NCI-H2029 treated with DMSO at 0.1 percent for 48 hours (cell line): ENCODE data around the gene TARM1.
"Not testable (repeated sequence)": the region's sequence is repeated elsewhere in the genome, so short reads cannot be mapped to it uniquely, and the experiment has no call there.

Source experiments
- DNase-seq: peaks from one replicate; lab custom pipeline; 2025; lab: John Stamatoyannopoulos, UW

The TARM1 gene

DNA sequence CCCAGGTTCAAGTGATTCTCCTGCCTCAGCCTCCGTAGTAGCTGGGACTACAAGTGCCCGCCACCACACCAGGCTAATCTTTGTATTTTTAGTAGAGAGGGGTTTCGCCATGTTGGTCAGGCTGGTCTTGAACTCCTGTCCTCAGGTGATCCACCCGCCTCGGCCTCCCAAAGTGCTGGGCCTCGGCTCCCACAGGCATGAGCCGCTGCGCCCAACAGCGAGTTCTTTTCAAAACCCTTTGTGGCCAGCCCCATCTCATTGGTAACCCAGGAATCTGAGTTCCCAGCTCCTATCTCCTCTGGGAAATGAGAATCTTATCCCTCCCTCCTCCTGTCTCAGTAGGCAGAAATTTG, 18.7 kb upstream of the TARM1 start:
- DNase-seq: not testable (repeated sequence)

DNA sequence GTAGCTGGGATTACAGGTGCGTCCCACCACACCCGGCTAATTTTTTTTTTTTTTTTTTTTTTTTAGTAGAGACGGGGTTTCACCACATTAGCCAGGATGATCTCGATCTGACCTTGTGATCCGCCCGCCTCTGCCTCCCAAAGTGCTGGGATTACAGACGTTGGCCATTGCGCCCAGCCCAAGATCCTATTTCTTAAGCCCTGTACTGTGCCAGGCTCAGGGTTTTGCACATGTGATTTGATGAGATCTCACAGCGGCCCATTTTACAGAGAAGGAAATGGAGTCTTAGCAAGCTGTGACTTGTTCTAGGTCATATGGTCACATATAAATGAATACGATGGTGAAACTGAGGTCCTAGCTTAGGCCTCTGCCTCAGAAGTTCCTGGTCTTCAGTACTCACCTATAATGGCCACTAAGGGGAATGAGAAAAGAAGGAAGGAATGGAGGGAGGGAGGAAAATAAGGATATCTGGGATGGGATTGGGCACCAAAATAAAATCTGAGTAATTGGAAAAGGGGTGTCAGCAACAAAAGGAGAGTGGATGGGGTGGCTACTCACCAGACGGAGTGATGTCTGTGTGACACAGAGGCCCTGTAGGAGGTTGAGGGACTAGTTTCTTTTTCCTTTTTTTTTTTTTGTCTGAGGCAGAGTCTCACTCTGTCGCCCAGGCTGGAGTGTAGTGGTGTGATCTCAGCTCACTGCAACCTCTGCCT, 18.2 kb upstream of the TARM1 start:
- DNase-seq: no peak

DNA sequence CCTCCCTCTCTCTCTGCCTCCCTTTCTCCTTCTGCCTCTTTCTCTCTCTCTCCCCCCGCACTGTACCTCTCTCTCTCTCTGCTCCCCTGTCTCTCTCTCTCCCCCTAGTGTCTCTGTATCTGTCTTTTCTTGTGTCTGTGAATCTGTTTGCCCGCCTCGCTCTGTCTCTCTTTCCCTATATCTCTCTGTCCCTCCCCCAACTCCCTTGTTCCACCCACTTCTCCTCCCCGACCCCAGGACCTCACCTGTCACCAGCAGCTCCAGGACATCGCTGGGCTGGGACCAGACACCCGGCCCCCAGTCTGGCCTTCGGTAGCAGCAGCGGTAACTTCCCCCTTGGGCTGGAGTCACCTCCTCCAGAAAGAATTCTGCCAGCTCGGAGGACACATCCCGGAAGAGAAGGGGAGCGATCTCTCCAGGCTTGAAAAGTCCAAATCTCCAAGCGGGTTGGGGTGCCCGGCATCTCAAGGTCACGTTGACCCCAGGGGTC, 15.5 kb upstream of the TARM1 start:
- DNase-seq: no peak

DNA sequence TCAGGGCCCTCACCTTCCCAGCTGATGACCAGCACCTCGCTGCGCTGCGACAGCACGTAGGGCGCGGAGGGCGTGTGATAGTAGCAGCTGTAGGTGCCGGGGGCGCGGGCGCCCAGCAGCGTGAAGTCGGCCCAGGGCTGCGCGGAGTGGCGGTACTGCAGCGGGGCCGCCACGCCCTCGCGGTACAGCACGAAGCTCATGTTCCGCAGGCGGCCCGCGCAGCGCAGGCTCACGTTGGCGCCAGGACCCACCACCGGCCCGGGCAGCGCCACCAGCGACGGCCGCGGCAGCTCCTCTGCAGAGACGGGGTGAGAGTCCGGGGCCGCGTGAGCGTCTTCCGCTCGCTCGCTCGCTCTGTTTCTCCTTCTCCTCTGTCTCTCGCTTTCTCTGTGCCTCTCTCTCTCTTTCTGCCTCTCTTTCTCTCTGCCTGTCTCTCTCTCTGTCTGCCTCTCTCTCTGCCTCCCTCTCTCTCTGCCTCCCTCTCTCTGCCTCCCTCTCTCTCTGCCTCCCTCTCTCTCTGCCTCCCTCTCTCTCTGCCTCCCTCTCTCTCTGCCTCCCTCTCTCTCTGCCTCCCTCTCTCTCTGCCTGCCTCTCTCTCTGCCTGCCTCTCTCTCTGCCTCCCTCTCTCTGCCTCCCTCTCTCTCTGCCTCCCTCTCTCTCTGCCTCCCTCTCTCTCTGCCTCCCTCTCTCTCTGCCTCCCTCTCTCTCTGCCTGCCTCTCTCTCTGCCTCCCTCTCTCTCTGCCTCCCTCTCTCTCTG, 14.9 kb upstream of the TARM1 start:
- DNase-seq: not testable (repeated sequence)

DNA sequence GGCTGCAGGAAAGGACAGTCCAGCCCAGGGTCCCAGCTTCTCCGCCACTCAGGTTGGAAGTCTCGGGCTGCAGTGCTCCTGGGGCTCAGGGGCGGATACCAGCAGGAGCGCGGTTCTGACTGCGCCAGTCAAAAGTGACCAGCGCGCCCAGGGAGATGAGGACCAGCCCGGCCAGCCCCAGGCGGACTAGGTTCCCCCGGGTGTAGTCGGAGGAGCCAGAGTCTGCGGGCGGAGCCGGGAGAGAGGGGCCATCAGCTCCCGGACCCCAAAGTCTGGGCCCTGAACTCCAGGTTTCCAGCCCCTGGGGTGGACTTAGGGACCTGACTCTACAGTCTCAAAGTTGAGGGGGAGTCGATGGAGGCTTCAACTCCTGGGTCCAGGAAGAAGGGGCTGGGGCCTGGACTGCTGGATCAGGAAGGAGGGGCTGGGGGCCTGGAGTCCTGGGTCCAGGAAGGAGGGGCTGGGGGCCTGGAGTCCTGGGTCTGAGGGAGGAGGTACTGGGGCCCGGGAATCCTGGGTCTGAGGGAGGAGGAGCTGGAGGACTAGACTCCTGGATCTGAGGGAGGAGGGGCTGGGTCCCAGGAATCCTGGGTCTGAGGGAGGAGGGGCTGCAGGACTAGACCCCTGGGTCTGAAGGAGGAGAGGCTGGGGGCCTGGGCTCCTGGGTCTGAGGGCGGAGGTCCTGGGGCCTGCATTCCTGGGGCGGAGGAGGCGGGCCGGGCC, 14.1 kb upstream of the TARM1 start:
- DNase-seq: no peak

DNA sequence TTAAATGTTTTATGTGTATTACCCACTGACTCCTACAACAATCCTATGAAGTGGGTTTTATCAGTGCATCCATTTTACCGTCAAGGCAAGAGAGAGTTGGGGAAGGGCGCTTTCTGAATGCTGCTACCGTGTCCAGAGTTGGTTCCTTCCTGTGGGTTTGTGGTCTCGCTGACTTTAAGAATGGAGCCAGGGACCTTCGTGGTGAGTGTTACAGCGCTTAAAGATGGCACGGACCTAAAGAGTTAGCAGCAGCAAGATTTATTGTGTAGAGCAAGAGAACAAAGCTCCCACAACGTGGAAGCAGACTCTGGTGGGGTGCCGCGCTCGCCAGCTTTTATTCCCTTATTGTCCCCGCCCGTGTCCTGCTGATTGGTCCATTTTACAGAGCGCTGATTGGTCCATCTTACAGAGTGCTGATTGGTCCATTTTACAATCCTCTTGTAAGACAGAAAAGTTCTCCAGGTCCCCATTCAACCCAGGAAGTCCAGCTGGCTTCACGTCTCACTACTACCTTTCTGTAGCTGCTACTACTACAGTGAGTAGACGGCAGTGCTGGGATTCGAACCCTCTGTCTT, 13.3 kb upstream of the TARM1 start:
- DNase-seq: no peak

DNA sequence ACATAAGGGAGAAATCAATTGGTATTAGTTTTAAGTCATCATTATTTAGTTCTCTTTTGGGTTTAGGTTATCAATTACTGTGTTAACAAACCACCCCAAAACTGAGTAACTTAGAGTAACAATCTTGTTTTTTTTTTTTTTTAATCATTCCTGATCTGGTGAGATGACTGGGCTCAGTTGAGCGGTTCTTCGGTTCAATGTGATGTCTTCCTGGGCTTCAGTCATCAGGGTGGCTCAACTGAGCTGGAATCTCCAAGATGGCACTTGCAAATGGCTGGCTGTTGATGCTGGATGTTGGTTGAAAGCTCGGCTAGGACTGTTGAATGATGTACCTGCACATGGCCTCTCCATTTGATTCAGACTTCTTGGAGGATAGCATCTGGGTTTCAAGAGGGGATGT, 3.2 kb upstream of the TARM1 start:
- DNase-seq: no peak

DNA sequence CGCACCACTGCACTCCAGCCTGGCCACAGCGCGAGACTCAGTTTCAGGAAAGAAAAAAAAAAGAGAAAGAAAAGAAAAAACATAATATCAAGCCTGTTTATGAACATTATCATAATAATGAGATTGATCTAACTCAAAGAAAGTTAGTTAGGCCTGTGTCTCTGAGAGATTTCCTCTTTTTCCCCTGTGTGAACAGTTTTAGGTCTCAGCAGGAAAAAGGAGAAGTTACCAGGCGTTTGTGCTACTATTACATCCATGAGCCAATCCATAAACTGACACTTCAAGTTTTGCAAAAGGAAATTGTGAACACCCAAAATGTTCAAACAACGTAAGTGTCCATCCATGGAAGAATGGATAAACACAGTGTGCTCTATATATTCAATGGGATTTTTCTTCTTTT, 3.8 kb downstream of the TARM1 start:
- DNase-seq: no peak

DNA sequence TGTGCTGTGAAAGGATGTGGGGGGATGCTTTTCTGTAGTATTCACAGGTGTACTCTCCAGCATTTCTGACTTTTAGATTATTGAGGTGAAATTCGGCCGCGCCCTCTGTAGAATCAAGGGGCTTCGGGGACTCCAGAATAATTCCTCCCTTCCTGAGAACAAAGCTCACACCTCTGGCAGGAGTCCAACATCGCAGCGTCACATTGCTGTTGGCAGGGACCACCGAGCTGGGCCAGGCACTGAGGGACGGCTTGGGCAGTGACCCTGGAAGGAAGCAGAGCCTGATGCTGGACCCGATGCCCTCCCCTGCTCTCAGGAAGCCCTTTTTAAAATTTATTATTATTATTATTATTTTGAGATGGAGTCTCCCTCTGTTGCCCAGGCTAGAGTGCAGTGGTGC, 6.3 kb downstream of the TARM1 start:
- no peak for DNase-seq

DNA sequence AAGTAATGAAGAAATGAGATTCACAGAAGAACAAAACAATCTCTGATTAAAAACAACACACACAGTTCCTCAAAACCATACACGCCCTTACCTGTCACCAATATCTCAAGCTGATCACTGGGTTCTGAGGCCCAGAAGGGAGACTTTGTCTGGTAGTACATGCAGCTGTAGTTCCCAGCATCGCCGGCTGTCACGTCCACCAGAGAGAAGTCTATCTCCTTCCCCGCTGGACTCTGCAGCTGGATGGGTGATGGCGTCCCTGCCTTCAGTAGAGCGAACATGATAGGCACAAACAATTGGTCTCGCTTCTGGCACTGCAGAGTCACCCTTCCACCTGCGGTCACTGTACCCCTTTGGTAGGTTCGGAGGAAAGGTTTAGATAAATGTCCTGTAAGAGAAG, 7.3 kb downstream of the TARM1 start:
- no peak for DNase-seq

DNA sequence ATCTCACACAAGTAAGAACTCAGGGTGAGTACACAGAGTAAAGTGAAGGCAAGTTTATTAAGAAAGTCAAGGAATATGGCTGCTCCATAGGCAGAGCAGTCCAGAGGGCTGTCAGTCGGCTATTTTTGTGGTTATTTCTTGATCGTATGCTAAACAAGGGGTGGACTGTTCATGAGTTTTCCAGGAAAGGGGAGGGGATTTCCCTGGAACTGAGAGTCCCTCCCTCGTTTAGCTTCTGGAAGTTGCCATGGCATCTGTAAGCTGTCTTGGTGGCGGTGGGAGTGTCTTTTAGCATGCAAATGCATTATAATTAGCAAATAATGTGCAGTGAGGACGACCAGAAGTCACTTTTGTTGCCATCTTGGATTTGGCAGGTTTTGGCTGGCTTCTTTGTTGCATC, 11.7 kb downstream of the TARM1 start:
- DNase-seq: no peak

DNA sequence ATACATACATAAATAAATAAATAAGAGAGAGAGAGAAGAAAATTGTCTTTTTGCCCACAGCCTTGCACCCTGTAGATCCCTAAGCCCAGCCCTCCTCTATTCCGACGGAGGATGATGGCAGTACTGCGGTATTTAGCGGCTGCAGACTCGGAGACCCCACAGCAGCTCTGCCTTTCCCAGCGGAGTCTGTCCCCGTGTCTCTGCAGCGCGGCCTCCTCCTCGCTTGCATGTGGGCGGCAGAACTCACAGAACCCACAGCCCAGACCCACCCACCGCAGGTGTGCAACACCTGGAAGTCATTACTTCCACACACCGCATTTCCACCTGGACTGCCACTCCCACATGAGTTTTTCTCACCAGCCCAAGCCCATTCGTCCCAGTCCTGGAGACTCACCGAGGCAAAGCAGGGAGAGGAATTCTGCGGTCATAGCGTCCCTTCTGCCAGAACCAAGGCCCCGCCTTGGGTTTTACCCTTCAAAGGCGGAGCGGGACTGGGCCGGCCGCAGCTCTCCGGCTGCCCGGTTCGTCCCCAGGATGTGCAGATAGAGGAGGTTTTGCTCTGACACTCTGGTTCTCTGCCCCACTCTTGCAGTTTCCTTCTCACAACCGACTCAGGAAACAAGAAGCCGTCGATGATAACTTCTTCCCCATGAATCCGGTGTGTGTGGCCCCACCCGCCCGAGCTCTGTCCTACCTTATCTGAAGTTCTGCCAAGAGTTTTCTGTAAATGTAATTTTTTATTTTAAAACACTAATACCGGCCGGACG, 17.6 kb downstream of the TARM1 start, which contains the start of gene VSTM1:
Gene VSTM1, minus strand, starts transcription at position 548 of the 767 bp plus-strand sequence. Its CDS starts 120 bp downstream, at position 428.
- no peak for DNase-seq

DNA sequence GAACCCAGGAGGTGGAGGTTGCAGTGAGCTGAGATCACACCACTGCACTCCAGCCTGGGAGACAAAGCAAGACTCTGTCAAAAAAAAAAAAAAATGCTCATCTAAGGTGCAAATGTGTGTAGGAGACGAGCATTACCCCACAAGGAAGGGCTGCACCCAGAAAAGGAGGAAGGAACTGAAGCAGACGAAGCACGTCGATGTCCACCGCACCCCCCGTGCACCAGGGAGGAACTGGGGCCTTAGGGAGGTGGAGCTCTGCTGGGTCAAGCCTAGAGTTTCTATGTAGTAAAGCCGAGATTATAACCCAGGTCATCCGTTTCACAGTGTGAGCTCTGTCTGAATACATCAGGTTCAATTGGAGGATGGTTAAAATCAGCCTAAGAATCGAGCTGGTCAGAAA, 18.5 kb downstream of the TARM1 start:
- DNase-seq: no peak

DNA sequence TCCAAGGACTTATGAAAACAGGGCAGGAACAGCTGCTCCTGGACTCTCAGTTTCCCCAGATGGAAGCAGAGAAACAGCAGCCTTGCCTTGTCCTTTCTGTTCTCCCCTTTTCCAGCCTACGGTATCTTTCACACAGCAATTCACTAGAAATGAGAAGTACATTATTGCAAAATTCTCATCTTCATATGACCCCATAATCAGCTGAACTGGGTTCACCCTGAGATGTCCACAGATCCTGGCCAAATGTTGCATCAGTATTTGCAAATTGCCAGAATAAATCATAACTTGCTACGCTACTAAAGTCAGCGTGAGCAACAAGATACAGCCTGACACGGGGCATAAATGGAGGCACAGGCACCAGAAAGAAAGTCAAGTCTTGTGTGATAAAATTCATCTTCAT, 33.5 kb downstream of the TARM1 start:
- DNase-seq: no peak

DNA sequence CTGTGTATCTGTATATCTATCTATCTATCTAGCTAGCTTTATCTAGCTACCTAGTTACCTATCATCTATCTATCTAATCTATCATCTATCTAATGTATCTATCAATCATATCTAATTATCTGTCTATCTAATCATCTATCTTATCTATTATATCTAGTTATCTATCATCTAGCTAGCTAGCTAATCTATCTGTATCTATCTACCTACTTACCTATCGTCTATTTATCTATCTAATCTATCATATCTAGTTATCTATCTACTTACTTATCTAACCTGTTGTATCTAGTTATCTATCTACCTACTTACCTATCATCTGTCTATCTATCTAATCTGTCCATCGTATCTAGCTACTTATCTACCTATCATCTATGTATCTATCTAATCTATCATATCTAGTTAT, 35.4 kb downstream of the TARM1 start:
- DNase-seq: no peak

DNA sequence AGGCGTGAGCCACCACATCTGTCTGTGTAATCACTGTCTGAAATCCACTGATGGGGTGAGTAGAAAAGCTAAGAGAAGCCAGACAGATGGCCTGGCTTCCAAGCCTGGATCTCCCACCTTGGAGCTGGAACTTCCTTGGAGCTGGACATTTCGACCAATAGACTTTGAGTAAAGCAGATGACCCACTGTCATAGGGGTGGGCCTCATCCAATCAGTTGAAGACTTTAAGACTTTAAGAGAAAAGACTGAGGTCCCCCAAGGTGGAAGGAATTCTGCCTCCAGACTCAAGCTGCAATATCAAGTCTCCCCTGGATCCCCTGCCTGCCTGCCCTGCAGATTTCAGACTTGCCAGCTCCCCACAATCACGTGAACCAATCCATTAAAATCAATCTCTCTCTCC, 38.2 kb downstream of the TARM1 start:
- DNase-seq: no peak

DNA sequence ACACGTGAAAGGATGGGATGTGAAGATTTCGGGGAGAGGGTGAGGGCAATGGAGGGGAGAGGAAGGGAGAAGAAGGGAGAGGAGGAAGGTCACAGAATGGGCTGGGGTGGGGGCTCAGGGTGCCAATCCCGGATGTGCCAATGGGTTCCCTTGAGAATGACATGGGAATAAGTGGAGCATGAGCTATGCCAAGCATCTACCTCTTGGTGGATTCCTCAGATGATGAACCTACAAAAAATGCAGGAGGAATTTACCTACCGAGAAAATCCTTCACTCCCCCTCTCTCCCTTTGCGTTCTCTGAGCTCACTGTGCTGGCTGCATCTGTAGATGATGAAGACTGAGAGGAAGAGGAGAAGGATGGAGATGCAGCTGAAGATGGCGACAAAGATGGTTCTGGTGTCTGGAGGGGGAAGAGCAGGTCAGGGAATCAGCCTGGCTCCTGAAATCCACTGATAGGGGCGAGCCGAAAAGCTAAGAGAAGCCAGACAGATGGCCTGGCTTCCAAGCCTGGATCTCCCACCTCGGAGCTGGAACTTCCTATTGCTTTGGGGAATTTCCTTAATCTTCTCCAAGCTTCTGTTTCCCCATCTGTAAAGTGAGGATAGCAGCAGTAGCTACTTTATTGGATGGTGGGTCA, 39.1 kb downstream of the TARM1 start:
- DNase-seq: no peak

DNA sequence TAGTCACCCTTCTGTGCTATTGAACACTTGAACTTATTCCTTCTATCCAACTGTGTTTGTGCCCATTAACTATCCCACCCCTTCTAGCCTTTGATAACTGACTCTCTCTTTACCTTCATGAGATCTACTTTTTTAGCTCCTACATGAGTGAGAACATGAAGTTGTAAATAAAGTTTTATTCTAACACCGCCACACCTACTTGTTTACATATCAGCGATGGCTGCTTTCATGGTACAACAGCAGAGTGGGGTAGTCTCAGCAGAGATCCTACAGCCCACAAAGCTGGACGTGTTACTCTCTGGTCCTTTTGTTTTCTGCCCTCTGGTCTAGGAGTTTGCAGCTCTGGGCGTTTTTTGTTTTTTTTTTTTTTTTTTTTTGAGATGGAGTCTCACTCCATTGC, 41.2 kb downstream of the TARM1 start:
- DNase-seq: no peak

DNA sequence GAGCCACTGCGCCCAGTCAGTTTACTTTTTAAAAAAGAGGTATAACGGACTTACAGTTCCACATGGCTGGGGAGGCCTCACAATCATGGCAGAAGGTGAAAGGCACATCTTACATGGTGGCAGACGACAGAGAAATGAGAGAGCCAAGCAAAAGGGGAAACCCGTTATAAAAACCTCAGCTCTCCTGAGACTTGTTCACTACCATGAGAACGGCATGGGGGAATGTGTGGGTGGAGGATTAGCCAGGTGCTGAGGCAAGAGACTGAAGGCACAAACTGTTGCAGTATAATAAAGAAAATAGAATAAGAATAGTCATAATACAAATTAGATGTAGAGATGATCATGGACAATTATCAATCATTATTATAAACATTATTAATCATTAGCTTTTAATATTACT, 44.6 kb downstream of the TARM1 start:
- not testable (repeated sequence) for DNase-seq

DNA sequence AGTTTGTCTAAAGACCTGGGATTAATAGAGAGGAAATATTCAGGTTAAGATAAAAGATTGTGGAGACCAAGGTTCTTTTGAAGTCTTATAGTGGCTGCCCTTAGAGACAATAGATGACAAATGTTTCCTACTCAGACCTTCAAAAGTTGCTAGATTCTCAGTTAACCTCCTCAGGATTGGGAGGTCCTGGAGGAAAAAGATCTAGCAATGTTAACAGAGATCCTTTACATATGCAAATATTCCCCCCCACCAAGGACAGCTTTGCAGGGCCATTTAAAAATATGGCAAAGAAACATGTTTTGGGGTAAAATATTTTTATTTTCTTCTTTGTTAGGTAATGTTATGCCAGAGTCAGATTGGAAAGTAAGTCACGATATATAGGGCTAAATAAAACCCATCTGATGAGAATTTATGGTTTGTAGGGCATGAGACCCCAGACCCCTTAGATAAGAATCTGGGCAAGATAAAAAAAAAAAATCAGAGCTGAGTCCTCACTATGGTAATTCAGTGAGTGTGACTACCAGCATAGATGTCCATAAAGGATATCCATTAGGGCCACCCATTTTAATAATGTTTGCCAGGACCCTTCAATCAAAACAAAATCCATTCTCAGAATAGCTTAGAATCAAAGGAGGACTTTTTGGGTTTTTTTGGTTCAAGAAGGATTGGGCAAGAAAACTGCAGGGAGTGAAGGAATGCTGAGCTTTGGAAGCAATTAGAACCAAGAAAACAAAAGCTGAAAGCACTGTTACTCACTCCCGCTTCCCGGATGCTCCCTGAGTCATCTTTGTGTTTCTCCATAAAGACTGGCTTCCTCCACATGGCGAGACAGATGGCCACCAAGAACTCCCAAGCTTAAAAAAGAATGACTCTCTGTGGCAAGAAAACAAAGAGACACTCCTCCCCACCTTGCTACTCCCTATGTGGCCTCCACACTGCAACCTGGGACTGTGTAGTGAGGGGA, 45.7 kb downstream of the TARM1 start:
- no peak for DNase-seq
